MV-4-11 (cell line): ENCODE results near the gene UBR4.
A peak's percentile ranks its signal among the peaks of the same experiment; 100 is the strongest.

Experiments used
- DNase-seq: peaks from one replicate; lab custom pipeline; 2025; lab: John Stamatoyannopoulos, UW

Gene UBR4

GRCh38 chr1:19091196-19091953 is 118.7 kb downstream of the UBR4 start:
- DNase-seq = no peak

- no peak for DNase-seq
Observed at GRCh38 chr1:19089524-19089923, 120.5 kb downstream of the UBR4 start.

GRCh38 chr1:19088717-19089442 is 121.2 kb downstream of the UBR4 start:
- DNase-seq = no peak

GRCh38 chr1:19087737-19088594 is 122.1 kb downstream of the UBR4 start:
- DNase-seq = no peak

GRCh38 chr1:19087017-19087736 is 122.9 kb downstream of the UBR4 start:
- DNase-seq = no peak

- DNase-seq = no peak
Observed at GRCh38 chr1:19086176-19086875, 123.7 kb downstream of the UBR4 start.

- no peak for DNase-seq
Observed at GRCh38 chr1:19084206-19084738, 125.8 kb downstream of the UBR4 start.

GRCh38 chr1:19083081-19083480 is 127.0 kb downstream of the UBR4 start:
- peak; percentile 6 for DNase-seq

GRCh38 chr1:19081218-19081893 is 128.7 kb downstream of the UBR4 start:
- peak; percentile 84 for DNase-seq

- no peak for DNase-seq
Observed at GRCh38 chr1:19080721-19081120, 129.3 kb downstream of the UBR4 start.

GRCh38 chr1:19079541-19080472 is 130.3 kb downstream of the UBR4 start:
- DNase-seq = no peak

GRCh38 chr1:19078536-19078935 is 131.5 kb downstream of the UBR4 start:
- no peak for DNase-seq

GRCh38 chr1:19076841-19077616 is 133.0 kb downstream of the UBR4 start:
- no peak for DNase-seq

GRCh38 chr1:19074902-19075721 is 135.0 kb downstream of the UBR4 start:
- DNase-seq = no peak

GRCh38 chr1:19074361-19074901 is 135.6 kb downstream of the UBR4 start:
- DNase-seq = peak; percentile 29

GRCh38 chr1:19073311-19074186 is 136.5 kb downstream of the UBR4 start:
- DNase-seq = no peak
